Colonic mucosa (tissue), 4 donors: ENCODE results near the gene ZFAND4. TPM values are rescaled to one million over a fixed set of nuclear protein-coding genes. Genes with fewer than 3 reads are reported as not detected.
"Not testable (repeated sequence)": the region's sequence is repeated elsewhere in the genome, so short reads cannot be mapped to it uniquely, and the experiment has no call there.

Experiments used
- DNase-seq: peaks from one replicate; pipeline ENCODE4 v3.0.0-alpha.2; 2020
- H3K27ac ChIP-seq: fragments of 200-600 bp; one replicate; pipeline ENCODE4 v1.8.0; 2021
- H3K27me3 ChIP-seq: fragments of 200-600 bp; one replicate; pipeline ENCODE4 v1.8.0; 2021
- H3K36me3 ChIP-seq: fragments of 200-600 bp; one replicate; pipeline ENCODE4 v1.8.0; 2021
- H3K4me1 ChIP-seq: fragments of 200-600 bp; one replicate; pipeline ENCODE4 v1.8.0; 2021; ENCODE audit warnings: mild to moderate bottlenecking
- H3K4me3 ChIP-seq: fragments of 200-600 bp; one replicate; pipeline ENCODE4 v1.8.0; 2021
- H3K9ac ChIP-seq, 2 donors: one replicate each; pipeline ENCODE4 v1.7.0; 2013; ENCODE audit warnings: control low read depth in 2 of 2, low read depth in 2 of 2, low read length in 2 of 2
- H3K9me3 ChIP-seq: fragments of 200-600 bp; one replicate; pipeline ENCODE4 v1.8.0; 2021
- CTCF ChIP-seq: fragments of 200-600 bp; IDR thresholded peaks from one replicate; pipeline ENCODE4 v1.8.0; 2022; ENCODE audit warnings: antibody characterized with exemption, mild to moderate bottlenecking
- intact Hi-C: fragments of 100-400 bp; cut with DNase I; formaldehyde crosslinking; loops from one replicate; pipeline ENCODE4 v1.14.1; 2022
- total RNA-seq, 2 donors: library from RNA; stranded (reverse); fragmentation: NEBNext Ultra II Directional in 1 of 2; extraction: Animal tissue kit (Norgen Biotek cat#: 25700) in 1 of 2; gene quantifications; one replicate each; pipeline ENCODE4 v1.2.1, GENCODE V29; 2021
- donor health status: healthy.
- donor health status: DM: no; HTN: no; CAD: no.
- donor health status: DM: no; HTN: no; CAD: no.

ZFAND4 gene
- total RNA-seq, 2 donors from 2014 or later, result 11.3 to 15.9 TPM

DNA sequence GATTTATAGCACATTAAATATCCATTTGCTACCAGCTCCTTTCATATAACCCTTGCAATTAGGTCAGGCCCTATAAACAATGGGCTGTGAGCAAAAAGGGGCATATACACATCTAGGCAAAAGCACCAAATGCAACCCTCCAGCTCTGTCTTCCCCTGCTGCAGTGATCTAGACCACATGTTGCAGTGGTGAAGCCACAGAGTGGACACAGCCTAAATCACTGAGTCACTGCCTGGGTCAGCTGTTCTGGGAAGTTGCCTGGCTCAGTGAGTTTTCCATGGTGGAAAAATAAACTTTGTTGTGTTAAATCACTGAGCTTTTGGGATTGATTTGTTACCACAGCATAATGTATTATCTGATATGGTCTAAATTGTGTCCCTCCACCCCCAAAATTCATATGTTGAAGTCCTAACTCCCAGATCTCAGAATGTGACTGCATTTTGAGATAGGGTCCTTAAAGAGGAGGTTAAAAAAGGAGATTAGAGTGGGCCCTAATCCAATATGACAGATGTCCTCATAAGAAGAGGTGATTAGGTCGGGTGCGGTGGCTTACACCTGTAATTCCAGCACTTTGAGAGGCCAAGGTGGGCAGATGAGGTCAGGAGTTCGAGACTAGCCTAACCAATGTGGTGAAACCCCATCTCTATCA is 70.4 kb downstream of the ZFAND4 start:
- intact Hi-C loops, result no loop called here
- Histone ChIP-seq H3K9me3 (no peaks in the 10 kb centered on the region), H3K27me3 (no peaks in the 10 kb centered on the region), H3K4me3 (no peak overlapping the region), H3K4me1 (no peaks in the 10 kb centered on the region), H3K27ac (no peak overlapping the region), H3K36me3 (no peaks in the 10 kb centered on the region), H3K9ac (no peak overlapping the region)
- no peak for TF ChIP-seq CTCF
- no peak for DNase-seq

DNA sequence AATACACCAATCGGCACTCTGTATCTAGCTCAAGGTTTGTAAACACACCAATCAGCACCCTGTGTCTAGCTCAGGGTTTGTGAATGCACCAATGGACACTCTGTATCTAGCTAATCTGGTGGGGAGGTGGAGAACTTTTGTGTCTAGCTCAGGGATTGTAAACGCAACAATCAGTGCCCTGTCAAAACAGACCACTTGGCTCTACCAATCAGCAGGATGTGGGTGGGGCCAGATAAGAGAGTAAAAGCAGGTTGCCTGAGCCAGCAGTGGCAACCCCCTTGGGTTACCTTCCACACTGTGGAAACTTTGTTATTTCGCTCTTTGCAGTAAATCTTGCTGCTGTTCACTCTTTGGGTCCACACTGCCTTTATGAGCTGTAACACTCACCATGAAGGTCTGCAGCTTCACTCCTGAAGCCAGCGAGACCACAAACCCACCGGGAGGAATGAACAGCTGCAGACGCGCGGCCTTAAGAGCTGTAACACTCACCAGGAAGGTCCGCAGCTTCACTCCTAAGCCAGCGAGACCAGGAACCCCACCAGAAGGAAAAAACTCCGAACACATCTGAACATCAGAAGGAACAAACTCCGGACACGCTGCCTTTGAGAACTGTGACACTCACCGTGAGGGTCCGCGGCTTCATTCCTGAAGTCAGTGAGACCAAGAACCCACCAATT is 71.2 kb downstream of the ZFAND4 start:
- DNase-seq, H3K4me3 ChIP-seq, H3K9me3 ChIP-seq, H3K27ac ChIP-seq, H3K4me1 ChIP-seq, H3K27me3 ChIP-seq, H3K36me3 ChIP-seq, intact Hi-C loops, H3K9ac ChIP-seq: not testable (repeated sequence)

DNA sequence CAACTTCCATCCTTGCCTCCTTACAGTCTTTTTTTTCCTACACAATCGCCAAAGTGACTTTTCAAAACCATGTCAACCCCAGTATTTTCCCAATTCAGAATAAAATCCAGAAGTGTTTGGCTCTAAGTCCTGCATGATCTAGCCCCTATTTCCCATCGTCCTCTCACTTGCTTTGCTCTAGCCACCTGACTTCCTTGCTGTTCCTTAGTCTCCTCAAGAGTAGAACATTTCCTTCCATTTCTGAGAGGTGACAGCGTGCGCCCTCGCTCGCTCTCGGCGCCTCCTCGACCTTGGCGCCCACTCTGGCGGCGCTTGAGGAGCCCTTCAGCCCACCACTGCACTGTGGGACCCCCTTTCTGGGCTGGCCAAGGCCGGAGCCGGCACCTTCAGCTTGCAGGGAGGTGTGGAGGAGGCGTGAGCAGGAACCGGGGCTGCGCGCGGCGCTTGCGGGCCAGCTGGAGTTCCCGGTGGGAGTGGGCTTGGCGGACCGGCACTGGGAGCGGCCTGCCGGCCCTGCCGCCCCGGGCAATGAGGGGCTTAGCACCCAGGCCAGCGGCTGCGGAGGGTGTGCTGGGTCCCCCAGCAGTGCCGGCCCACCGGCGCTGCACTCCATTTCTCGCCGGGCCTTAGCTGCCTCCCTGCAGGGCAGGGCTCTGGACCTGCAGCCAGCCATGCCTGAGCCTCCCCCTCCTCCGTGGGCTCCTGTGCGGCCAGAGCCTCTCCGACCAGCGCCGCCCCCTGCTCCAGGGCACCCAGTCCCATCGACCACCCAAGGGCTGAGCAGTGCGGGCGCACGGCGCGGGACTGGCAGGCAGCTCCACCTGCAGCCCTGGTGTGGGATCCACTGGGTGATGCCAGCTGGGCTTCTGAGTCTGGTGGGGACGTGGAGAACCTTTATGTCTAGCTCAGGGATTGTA is 72.0 kb downstream of the ZFAND4 start:
- H3K27me3 ChIP-seq, H3K36me3 ChIP-seq, H3K27ac ChIP-seq, intact Hi-C loops, H3K9ac ChIP-seq, H3K4me1 ChIP-seq, H3K9me3 ChIP-seq: not testable (repeated sequence)
- peak; percentile 20 for DNase-seq
- peak overlapping the region; percentile 29 for H3K4me3 ChIP-seq

DNA sequence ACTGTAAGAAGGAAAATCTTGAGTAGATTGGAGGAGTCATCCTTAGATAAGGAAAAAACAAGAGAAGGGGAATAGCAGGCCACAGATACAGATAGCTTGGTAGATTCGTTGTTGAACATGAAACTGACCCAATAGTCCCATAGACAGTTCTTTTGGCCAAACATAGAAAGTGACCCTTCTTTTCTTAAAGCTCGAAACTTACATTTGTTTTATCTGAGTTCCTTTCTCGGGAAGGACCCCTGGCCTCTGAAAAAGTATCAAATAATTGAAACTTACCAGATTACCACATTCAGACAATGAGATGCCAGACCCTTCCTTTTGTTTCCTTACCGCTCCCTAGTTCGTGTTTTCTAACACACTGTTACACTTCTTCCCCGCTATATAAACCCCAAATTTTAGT is 72.9 kb downstream of the ZFAND4 start:
- Histone ChIP-seq H3K9me3 (no peaks in the 10 kb centered on the region), H3K36me3 (no peaks in the 10 kb centered on the region), H3K4me1 (no peaks in the 10 kb centered on the region), H3K27me3 (no peaks in the 10 kb centered on the region), H3K27ac (no peak overlapping the region), H3K4me3 (no peak overlapping the region), H3K9ac (no peak overlapping the region)
- intact Hi-C loops, result loop anchor here (10.0 kb wide), 2 partner anchors 75 to 135 kb away; partner anchors contain the start of gene ZFAND4
- DNase-seq, result no peak
- no peak for TF ChIP-seq CTCF

DNA sequence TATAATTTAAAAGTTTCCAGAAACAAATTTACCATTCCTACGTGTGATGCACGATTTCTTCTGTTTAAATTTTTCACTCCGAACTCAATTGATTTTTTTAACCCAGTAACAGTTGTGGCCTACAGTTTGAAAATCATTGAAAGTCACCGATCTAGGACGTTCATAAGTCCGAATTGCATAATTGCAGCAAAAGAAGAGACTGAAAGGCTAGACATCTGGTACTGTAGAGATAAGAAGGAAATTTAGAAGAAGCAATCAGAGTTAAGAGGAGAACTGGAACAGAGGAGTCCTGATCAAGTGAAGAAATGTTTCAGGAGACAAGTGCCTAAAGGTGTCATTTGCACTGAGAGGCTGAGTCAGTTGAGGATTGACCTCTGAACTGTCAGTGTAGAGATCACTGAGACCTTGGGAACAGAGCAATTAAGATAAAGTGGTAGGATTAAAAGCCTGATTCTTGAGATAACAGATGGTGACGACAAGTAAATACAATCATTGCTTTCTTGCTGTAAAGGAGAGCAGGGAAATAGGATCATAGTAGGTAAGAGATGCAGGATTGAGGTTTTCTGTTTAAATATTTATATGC is 73.5 kb downstream of the ZFAND4 start:
- no peak overlapping the region for H3K27ac ChIP-seq
- no peak for TF ChIP-seq CTCF

DNA sequence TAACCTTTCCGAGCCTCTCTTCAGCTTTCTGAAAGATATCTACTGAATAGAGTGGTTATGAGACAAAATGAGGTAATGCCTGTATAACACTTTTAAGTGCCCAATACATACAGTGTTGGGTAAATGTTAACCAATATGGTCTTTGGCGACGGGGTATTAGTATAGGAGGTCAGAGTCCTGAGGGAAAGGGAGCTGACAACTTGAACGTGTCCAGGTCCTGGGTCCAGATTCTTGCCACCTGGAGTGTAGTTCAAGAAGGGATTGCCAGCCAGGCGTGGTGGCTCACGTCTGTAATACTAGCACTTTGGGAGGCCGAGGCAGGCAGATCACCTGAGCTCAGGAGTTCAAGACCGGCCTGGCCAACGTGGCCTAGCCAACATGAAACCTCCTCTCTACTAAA is 76.0 kb downstream of the ZFAND4 start:
- Histone ChIP-seq H3K9me3 (no peaks in the 10 kb centered on the region), H3K36me3 (no peaks in the 10 kb centered on the region), H3K27ac (no peak overlapping the region), H3K27me3 (no peaks in the 10 kb centered on the region), H3K4me3 (no peak overlapping the region), H3K4me1 (peaks cover 6% of the 10 kb centered on the region), H3K9ac (no peak overlapping the region)
- intact Hi-C loops, result loop anchor here (10.0 kb wide), 2 partner anchors 78 to 132 kb away; partner anchors contain the start of gene ZFAND4
- DNase-seq, result no peak
- TF ChIP-seq CTCF, result no peak

More for the DNA sequence above, 73.5 kb downstream of the ZFAND4 start:
- intact Hi-C loops, result loop anchor here (10.0 kb wide), 2 partner anchors 76 to 134 kb away; partner anchors contain the start of gene ZFAND4
- Histone ChIP-seq H3K36me3 (no peaks in the 10 kb centered on the region), H3K9ac (no peak overlapping the region), H3K27me3 (no peaks in the 10 kb centered on the region), H3K9me3 (no peaks in the 10 kb centered on the region), H3K4me1 (no peaks in the 10 kb centered on the region), H3K4me3 (no peak overlapping the region)
- DNase-seq, result peak; percentile 28
